ENCODE results near the gene FRMPD4. TPM values are rescaled to one million over a fixed set of nuclear protein-coding genes. Genes with fewer than 3 reads are reported as not detected.

FRMPD4 gene
- total and polyA plus RNA-seq, 2 donors (not counting 3 experiments of a cell fraction or from before 2014, with no cell fraction given) = not detected

GRCh38 chrX:12554206-12554605, 415.9 kb downstream of the FRMPD4 start:
- no peak for TF ChIP-seq POLR2A (IDR thresholded peaks at IDR 0.05; ENCODE audit: low read depth, low read length)
- TF ChIP-seq MAX (IDR thresholded peaks at IDR 0.05; ENCODE audit: insufficient read depth, insufficient read length) = no peak
- TF ChIP-seq MYC (IDR thresholded peaks at IDR 0.05; ENCODE audit: low read depth, low read length) = no peak
- no peaks in the 10 kb centered on the region for H3K36me3 ChIP-seq (ENCODE audit: control insufficient read depth in 2 of 2, extremely low read depth in 1 of 2, insufficient read depth in 2 of 2, low read length in 2 of 2)
- no peak overlapping the region for H3K27ac ChIP-seq (ENCODE audit: insufficient read depth, low read depth, low read length)
- POLR2A ChIA-PET = no interaction called here
- DNase-seq (ENCODE audit: low read depth, low spot score) = no peak
- H3K9ac ChIP-seq (replicated peaks; ENCODE audit: extremely low read depth, insufficient read depth, low read length) = no peak overlapping the region
- H2AFZ ChIP-seq (ENCODE audit: low read depth, low read length) = no peak overlapping the region
- no peaks in the 10 kb centered on the region for H4K20me1 ChIP-seq (replicated peaks; ENCODE audit: control insufficient read depth, extremely low read depth, insufficient read depth, low read length)
- H3K27me3 ChIP-seq (ENCODE audit: control insufficient read depth in 2 of 2, insufficient read depth in 2 of 2, low read length in 2 of 2) = no peaks in the 10 kb centered on the region
- H3K9me3 ChIP-seq (replicated peaks; ENCODE audit: control insufficient read depth, insufficient read depth, low read length) = no peaks in the 10 kb centered on the region
- no TSS peak for BruUV-seq (replicated peaks)
- no peaks in the 10 kb centered on the region for H3K79me2 ChIP-seq (ENCODE audit: control insufficient read depth, insufficient read depth, low read length)
- no peaks in the 10 kb centered on the region for H3K9me1 ChIP-seq (replicated peaks; ENCODE audit: control insufficient read depth, extremely low read depth, insufficient read depth, low read length)
- no peak overlapping the region for H3K4me3 ChIP-seq (replicated peaks in 1 of 3; ENCODE audit: insufficient read depth in 1 of 3, low read depth in 1 of 3, low read length in 3 of 3)
- no peak for FAIRE-seq
- intact Hi-C loops (cut with micrococcal nuclease) = no loop called here
- H3K4me1 ChIP-seq (ENCODE audit: control insufficient read depth, extremely low read depth, insufficient read depth, low read length) = no peaks in the 10 kb centered on the region
- CTCF ChIA-PET = no interaction called here
- dilution Hi-C loops (cut with MboI; ENCODE audit: extremely low pct_ligation_motif_present, low sequenced_read_pairs) = no loop called here
- H3K4me2 ChIP-seq (ENCODE audit: insufficient read depth, low read length) = no peak overlapping the region

GRCh38 chrX:12563121-12563520, 424.8 kb downstream of the FRMPD4 start:
- ChIA-PET CTCF (no interaction called here), POLR2A (no interaction called here)
- BruUV-seq (replicated peaks) = no TSS peak
- no peak for TF ChIP-seq GATA2 (IDR thresholded peaks at IDR 0.05; ENCODE audit: insufficient read depth, insufficient read length, low read depth, low read length)
- no peak for TF ChIP-seq POLR2AphosphoS5 (IDR thresholded peaks at IDR 0.05; ENCODE audit: insufficient read depth, low read depth, low read length)
- no peak for TF ChIP-seq CTCF (IDR thresholded peaks at IDR 0.05; ENCODE audit: extremely low read depth in 1 of 2, insufficient read depth in 1 of 2, low read depth in 1 of 2, low read length in 2 of 2)
- TF ChIP-seq JUN (IDR thresholded peaks at IDR 0.05; ENCODE audit: borderline replicate concordance, insufficient read depth, insufficient read length, low read depth) = no peak
- TF ChIP-seq MAX (IDR thresholded peaks at IDR 0.05; ENCODE audit: insufficient read depth, insufficient read length) = no peak
- TF ChIP-seq MYC (IDR thresholded peaks at IDR 0.05; ENCODE audit: low read depth, low read length) = no peak
- no peak for TF ChIP-seq FOS (IDR thresholded peaks at IDR 0.05; ENCODE audit: borderline replicate concordance, insufficient read depth, low read length)
- no peak for TF ChIP-seq POLR2A (IDR thresholded peaks at IDR 0.05; ENCODE audit: low read depth, low read length)
- no peak for TF ChIP-seq EZH2 (IDR thresholded peaks at IDR 0.05; ENCODE audit: borderline replicate concordance, low read depth, low read length, severe bottlenecking)
- dilution Hi-C loops (cut with MboI; ENCODE audit: extremely low pct_ligation_motif_present, low sequenced_read_pairs) (no loop called here), intact Hi-C loops (cut with micrococcal nuclease) (loop anchor here (10.0 kb wide), 2 partner anchors 228 to 618 kb away; no protein-coding TSS in a partner anchor)
- Histone ChIP-seq H3K9me3 (replicated peaks; ENCODE audit: control insufficient read depth, insufficient read depth, low read length) (no peaks in the 10 kb centered on the region), H3K4me2 (ENCODE audit: insufficient read depth, low read length) (no peak overlapping the region), H3K9me1 (replicated peaks; ENCODE audit: control insufficient read depth, extremely low read depth, insufficient read depth, low read length) (no peaks in the 10 kb centered on the region), H2AFZ (ENCODE audit: low read depth, low read length) (no peak overlapping the region), H3K4me3 (replicated peaks in 1 of 3; ENCODE audit: insufficient read depth in 1 of 3, low read depth in 1 of 3, low read length in 3 of 3) (no peak overlapping the region), H3K4me1 (ENCODE audit: control insufficient read depth, extremely low read depth, insufficient read depth, low read length) (no peaks in the 10 kb centered on the region), H3K27ac (ENCODE audit: insufficient read depth, low read depth, low read length) (no peak overlapping the region), H3K27me3 (ENCODE audit: control insufficient read depth in 2 of 2, insufficient read depth in 2 of 2, low read length in 2 of 2) (no peaks in the 10 kb centered on the region), H4K20me1 (replicated peaks; ENCODE audit: control insufficient read depth, extremely low read depth, insufficient read depth, low read length) (no peaks in the 10 kb centered on the region), H3K36me3 (ENCODE audit: control insufficient read depth in 2 of 2, extremely low read depth in 1 of 2, insufficient read depth in 2 of 2, low read length in 2 of 2) (no peaks in the 10 kb centered on the region), H3K79me2 (ENCODE audit: control insufficient read depth, insufficient read depth, low read length) (no peaks in the 10 kb centered on the region), H3K9ac (replicated peaks; ENCODE audit: extremely low read depth, insufficient read depth, low read length) (no peak overlapping the region)
- FAIRE-seq = no peak
- DNase-seq (ENCODE audit: low read depth, low spot score) = no peak
